CD14-positive monocyte (primary cell): ENCODE results near the gene ZNF687. TPM values are rescaled to one million over a fixed set of nuclear protein-coding genes. Genes with fewer than 3 reads are reported as not detected.

Experiments
- DNase-seq, 3 donors: peaks; one replicate each; pipeline ENCODE4 v3.0.0-alpha.2; 2011 to 2022
- H2AFZ ChIP-seq: 2 replicates; pipeline ENCODE4 v1.6.0; 2012; ENCODE audit warnings: mild to moderate bottlenecking, low read depth, low read length, inconsistent platforms; ENCODE audit not compliant: insufficient read depth, poor library complexity, severe bottlenecking
- H3K27ac ChIP-seq, 2 donors: 1 replicate in 1 of 2; 2 replicates in 1 of 2; pipeline ENCODE4 v1.5.1; 2012 to 2013; ENCODE audit warnings: low read length in 2 of 2, control low read depth in 1 of 2, inconsistent platforms in 1 of 2, low read depth in 1 of 2, mild to moderate bottlenecking in 1 of 2
- H3K27me3 ChIP-seq, 2 donors: one replicate each; pipeline versions ENCODE4 v1.6.0 to v1.6.1; 2011 to 2013; ENCODE audit warnings: low read length in 2 of 2; ENCODE audit not compliant: control insufficient read depth in 2 of 2, insufficient read depth in 2 of 2
- H3K36me3 ChIP-seq, 2 donors: replicated peaks in 1 of 2; 1 replicate in 1 of 2; 2 replicates in 1 of 2; pipeline versions ENCODE4 v1.5.1 to v1.6.1; 2012 to 2013; ENCODE audit warnings: low read length in 2 of 2, control low read depth in 1 of 2, inconsistent platforms in 1 of 2, mild to moderate bottlenecking in 1 of 2; ENCODE audit not compliant: insufficient read depth in 2 of 2, control insufficient read depth in 1 of 2
- H3K4me1 ChIP-seq, 2 donors: 1 replicate in 1 of 2; 2 replicates in 1 of 2; pipeline versions ENCODE4 v1.5.1 to v1.6.1; 2012 to 2013; ENCODE audit warnings: low read length in 2 of 2, control low read depth in 1 of 2, inconsistent platforms in 1 of 2, mild to moderate bottlenecking in 1 of 2, moderate library complexity in 1 of 2; ENCODE audit not compliant: insufficient read depth in 2 of 2, control insufficient read depth in 1 of 2
- H3K4me2 ChIP-seq: replicated peaks from 2 replicates; pipeline ENCODE3; 2012; ENCODE audit warnings: low read length, moderate library complexity, mild to moderate bottlenecking; ENCODE audit not compliant: poor library complexity, severe bottlenecking; ENCODE audit errors: extremely low read depth
- H3K4me3 ChIP-seq, 3 experiments: fragments of 200-600 bp in 1 of 3; sonication (generic) in 1 of 3; replicated peaks in 1 of 3; 1 replicate in 2 of 3; 2 replicates in 1 of 3; pipeline ENCODE4 v1.5.1; 2011 to 2013; ENCODE audit warnings: low read length in 3 of 3, mild to moderate bottlenecking in 3 of 3, control low read depth in 2 of 3, low read depth in 2 of 3, inconsistent platforms in 1 of 3, moderate library complexity in 1 of 3
- H3K79me2 ChIP-seq: 2 replicates; pipeline ENCODE4 v1.6.0; 2012; ENCODE audit warnings: mild to moderate bottlenecking, control low read depth, inconsistent platforms, low read length, moderate library complexity; ENCODE audit not compliant: insufficient read depth
- H3K9ac ChIP-seq: 2 replicates; pipeline ENCODE4 v1.6.0; 2017; ENCODE audit warnings: low read length, mild to moderate bottlenecking; ENCODE audit not compliant: insufficient read depth, poor library complexity, severe bottlenecking
- H3K9me3 ChIP-seq, 2 donors: replicated peaks in 1 of 2; 1 replicate in 1 of 2; 2 replicates in 1 of 2; pipeline versions ENCODE4 v1.5.1 to v1.6.1; 2012 to 2013; ENCODE audit warnings: low read length in 2 of 2, control low read depth in 1 of 2; ENCODE audit not compliant: control insufficient read depth in 1 of 2, insufficient read depth in 1 of 2
- H4K20me1 ChIP-seq: 2 replicates; pipeline ENCODE4 v1.6.0; 2012; ENCODE audit warnings: mild to moderate bottlenecking, low read length, control low read depth, moderate library complexity; ENCODE audit not compliant: insufficient read depth
- H3K27ac Mint-ChIP-seq, 7 donors: one replicate each; pipeline ENCODE4 v1.8.0; 2020; ENCODE audit warnings: mild to moderate bottlenecking in 7 of 7, mixed read lengths in 7 of 7, moderate library complexity in 6 of 7, inconsistent platforms in 2 of 7
- H3K27me3 Mint-ChIP-seq, 3 donors: one replicate each; pipeline ENCODE4 v1.8.0; 2021 to 2022; ENCODE audit warnings: low read depth in 3 of 3, mild to moderate bottlenecking in 3 of 3, mixed read lengths in 3 of 3, moderate library complexity in 3 of 3, inconsistent platforms in 1 of 3
- H3K36me3 Mint-ChIP-seq, 2 donors: one replicate each; pipeline ENCODE4 v1.8.0; 2020; ENCODE audit warnings: mixed read lengths in 2 of 2, inconsistent platforms in 1 of 2, mild to moderate bottlenecking in 1 of 2
- H3K4me1 Mint-ChIP-seq: one replicate; pipeline ENCODE4 v1.8.0; 2020; ENCODE audit warnings: mild to moderate bottlenecking, mixed read lengths
- H3K4me3 Mint-ChIP-seq, 2 donors: one replicate each; pipeline ENCODE4 v1.8.0; 2020; ENCODE audit warnings: mild to moderate bottlenecking in 2 of 2, mixed read lengths in 2 of 2, moderate library complexity in 1 of 2
- H3K9me3 Mint-ChIP-seq, 7 donors: one replicate each; pipeline ENCODE4 v1.8.0; 2020 to 2022; ENCODE audit warnings: mixed read lengths in 7 of 7, mild to moderate bottlenecking in 6 of 7, moderate library complexity in 6 of 7, inconsistent platforms in 2 of 7
- WGBS: methylation state at CpG from one replicate; pipeline ENCODE4 v1.1.5; 2013; ENCODE audit warnings: missing lambda C conversion rate; ENCODE audit not compliant: insufficient coverage; 5-methylcytosine and 5-hydroxymethylcytosine counted together
- intact Hi-C, 2 donors: fragments of 100-400 bp; cut with micrococcal nuclease; formaldehyde crosslinking; loops; one replicate each; pipeline versions ENCODE4 v1.15.0 to v1.15.1; 2023
- polyA plus RNA-seq, 3 donors: library from polyadenylated mRNA; depleted of rRNA in 1 of 3; unstranded in 2 of 3; stranded (reverse) in 1 of 3; fragments of 300-500 nt in 2 of 3; fragments of >200 nt in 1 of 3; fragmentation: Illumina TruSeq in 2 of 3; gene quantifications; 1 replicate in 2 of 3; 2 replicates in 1 of 3; pipeline ENCODE4 v1.2.3, GENCODE V29; 2012 to 2021
- TF ChIP-seq, protein P1 (sequence below): fragments of 200-600 bp; IDR thresholded peaks from one replicate; pipeline ENCODE4 v1.8.0; 2022; ENCODE audit warnings: antibody characterized with exemption, mild to moderate bottlenecking

Gene ZNF687
- polyA plus RNA-seq, 3 donors, result 1.3 to 26.5 (median 1.8) TPM

DNA sequence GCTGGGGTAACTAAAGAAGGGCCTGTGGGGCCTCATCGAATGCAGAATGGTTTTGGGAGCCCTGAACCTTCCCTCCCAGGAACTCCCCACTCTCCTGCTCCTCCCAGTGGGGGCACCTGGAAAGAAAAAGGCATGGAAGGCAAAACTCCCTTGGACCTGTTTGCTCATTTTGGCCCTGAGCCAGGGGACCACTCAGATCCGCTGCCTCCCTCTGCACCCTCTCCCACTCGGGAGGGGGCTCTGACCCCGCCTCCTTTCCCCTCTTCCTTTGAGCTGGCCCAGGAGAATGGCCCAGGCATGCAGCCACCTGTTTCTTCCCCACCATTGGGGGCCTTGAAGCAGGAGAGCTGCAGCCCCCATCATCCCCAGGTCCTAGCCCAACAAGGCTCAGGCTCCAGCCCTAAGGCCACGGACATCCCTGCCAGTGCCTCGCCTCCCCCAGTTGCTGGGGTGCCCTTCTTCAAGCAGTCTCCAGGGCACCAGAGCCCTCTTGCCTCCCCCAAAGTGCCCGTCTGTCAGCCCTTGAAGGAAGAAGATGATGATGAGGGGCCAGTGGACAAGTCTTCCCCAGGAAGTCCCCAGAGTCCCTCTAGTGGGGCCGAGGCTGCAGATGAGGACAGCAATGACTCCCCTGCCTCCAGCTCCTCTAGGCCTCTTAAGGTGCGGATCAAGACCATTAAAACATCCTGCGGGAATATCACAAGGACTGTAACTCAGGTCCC lies 4.7 kb downstream of the ZNF687 start:
- H3K4me2 ChIP-seq, result no peak overlapping the region
- TF ChIP-seq, protein P1, sequence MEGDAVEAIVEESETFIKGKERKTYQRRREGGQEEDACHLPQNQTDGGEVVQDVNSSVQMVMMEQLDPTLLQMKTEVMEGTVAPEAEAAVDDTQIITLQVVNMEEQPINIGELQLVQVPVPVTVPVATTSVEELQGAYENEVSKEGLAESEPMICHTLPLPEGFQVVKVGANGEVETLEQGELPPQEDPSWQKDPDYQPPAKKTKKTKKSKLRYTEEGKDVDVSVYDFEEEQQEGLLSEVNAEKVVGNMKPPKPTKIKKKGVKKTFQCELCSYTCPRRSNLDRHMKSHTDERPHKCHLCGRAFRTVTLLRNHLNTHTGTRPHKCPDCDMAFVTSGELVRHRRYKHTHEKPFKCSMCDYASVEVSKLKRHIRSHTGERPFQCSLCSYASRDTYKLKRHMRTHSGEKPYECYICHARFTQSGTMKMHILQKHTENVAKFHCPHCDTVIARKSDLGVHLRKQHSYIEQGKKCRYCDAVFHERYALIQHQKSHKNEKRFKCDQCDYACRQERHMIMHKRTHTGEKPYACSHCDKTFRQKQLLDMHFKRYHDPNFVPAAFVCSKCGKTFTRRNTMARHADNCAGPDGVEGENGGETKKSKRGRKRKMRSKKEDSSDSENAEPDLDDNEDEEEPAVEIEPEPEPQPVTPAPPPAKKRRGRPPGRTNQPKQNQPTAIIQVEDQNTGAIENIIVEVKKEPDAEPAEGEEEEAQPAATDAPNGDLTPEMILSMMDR, result no peak
- H4K20me1 ChIP-seq, result peaks cover 82% of the 10 kb centered on the region
- Mint-ChIP-seq H3K27me3 (peaks cover 0 to 1% (median 0%) of the 10 kb centered on the region in 3 donors), H3K36me3 (peaks cover 54 to 73% of the 10 kb centered on the region in 2 donors), H3K9me3 (peaks cover 0 to 2% (median 0%) of the 10 kb centered on the region in 7 donors), H3K27ac (peak overlapping the region in 2 of 7 donors; percentile 13 to 30), H3K4me1 (peaks cover 29% of the 10 kb centered on the region), H3K4me3 (no peak overlapping the region)
- no peaks in the 10 kb centered on the region for H3K27me3 ChIP-seq
- intact Hi-C loops, result loop anchor here in 1 of 2 donors (10.0 kb wide), 1 partner anchor 178 kb away; no protein-coding TSS in a partner anchor
- peaks cover 64 to 70% of the 10 kb centered on the region in 2 donors for H3K36me3 ChIP-seq
- no peak overlapping the region for H2AFZ ChIP-seq
- H3K9me3 ChIP-seq, result no peaks in the 10 kb centered on the region
- peak overlapping the region in 1 of 2 donors; percentile 45 for H3K27ac ChIP-seq
- DNase-seq, result no peak
- H3K4me3 ChIP-seq, result no peak overlapping the region
- H3K9ac ChIP-seq, result no peak overlapping the region
- 95% methylated on average over 6 of the region's 10 CpGs for WGBS
- peaks cover 76% of the 10 kb centered on the region for H3K79me2 ChIP-seq
- peaks cover 24 to 35% of the 10 kb centered on the region in 2 donors for H3K4me1 ChIP-seq

DNA sequence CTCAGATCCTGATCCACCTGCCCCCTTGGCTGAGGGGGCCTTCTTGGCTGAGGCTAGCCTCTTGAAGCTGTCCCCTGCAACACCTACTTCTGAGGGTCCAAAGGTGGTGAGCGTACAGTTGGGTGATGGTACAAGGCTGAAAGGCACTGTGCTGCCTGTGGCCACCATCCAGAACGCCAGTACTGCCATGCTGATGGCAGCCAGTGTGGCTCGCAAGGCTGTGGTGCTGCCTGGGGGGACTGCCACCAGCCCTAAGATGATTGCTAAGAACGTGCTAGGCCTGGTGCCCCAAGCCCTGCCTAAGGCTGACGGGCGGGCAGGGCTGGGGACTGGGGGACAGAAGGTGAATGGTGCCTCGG lies 5.2 kb downstream of the ZNF687 start:
- peaks cover 0 to 2% (median 0%) of the 10 kb centered on the region in 7 donors for H3K9me3 Mint-ChIP-seq
- 95% methylated on average over 6 of the region's 7 CpGs for WGBS
- Histone ChIP-seq H2AFZ (no peak overlapping the region), H3K9me3 (no peaks in the 10 kb centered on the region), H3K79me2 (peaks cover 74% of the 10 kb centered on the region), H4K20me1 (peaks cover 87% of the 10 kb centered on the region), H3K27ac (peak overlapping the region in 1 of 2 donors; percentile 4), H3K4me3 (no peak overlapping the region), H3K9ac (no peak overlapping the region), H3K27me3 (no peaks in the 10 kb centered on the region), H3K36me3 (peaks cover 69 to 75% of the 10 kb centered on the region in 2 donors), H3K4me2 (no peak overlapping the region), H3K4me1 (peaks cover 24 to 35% of the 10 kb centered on the region in 2 donors)
- TF ChIP-seq, protein P1, result no peak
- peaks cover 29% of the 10 kb centered on the region for H3K4me1 Mint-ChIP-seq
- no peak overlapping the region for H3K4me3 Mint-ChIP-seq
- intact Hi-C loops, result loop anchor here in 1 of 2 donors (10.0 kb wide), 1 partner anchor 177 kb away; no protein-coding TSS in a partner anchor
- DNase-seq, result no peak
- H3K27me3 Mint-ChIP-seq, result peaks cover 0 to 1% (median 0%) of the 10 kb centered on the region in 3 donors
- H3K36me3 Mint-ChIP-seq, result peaks cover 59 to 78% of the 10 kb centered on the region in 2 donors
- H3K27ac Mint-ChIP-seq, result peak overlapping the region in 2 of 7 donors; percentile 30 to 71
